OCI-LY1 (cell line): ENCODE data around the gene SPINK1.

ENCODE experiments used
- H2AFZ ChIP-seq: fragments of 200-600 bp; sonication (generic), shearing (Covaris generic); 2 replicates; pipeline ENCODE4 v1.6.0; 2014; ENCODE audit warnings: antibody characterized with exemption, mild to moderate bottlenecking, low read length
- H3F3A ChIP-seq: fragments of 200-600 bp; sonication (generic), shearing (Covaris generic); 2 replicates; pipeline ENCODE4 v1.6.0; 2014; ENCODE audit warnings: mild to moderate bottlenecking, antibody characterized with exemption, low read length, moderate library complexity; ENCODE audit not compliant: insufficient read depth
- H3K27ac ChIP-seq: fragments of 200-600 bp; sonication (generic); 2 replicates; pipeline ENCODE4 v1.5.1; 2014; ENCODE audit warnings: low read length, mixed run types, mild to moderate bottlenecking, low read depth; ENCODE audit not compliant: poor library complexity, severe bottlenecking
- H3K27me3 ChIP-seq: fragments of 200-600 bp; sonication (generic); 2 replicates; pipeline ENCODE4 v1.6.0; 2014; ENCODE audit warnings: antibody characterized with exemption, mild to moderate bottlenecking, low read length, moderate library complexity; ENCODE audit not compliant: insufficient read depth
- H3K36me3 ChIP-seq: fragments of 200-600 bp; sonication (generic); 2 replicates; pipeline ENCODE4 v1.6.1; 2014; ENCODE audit warnings: mild to moderate bottlenecking, antibody characterized with exemption, low read length, moderate library complexity, mixed read lengths; ENCODE audit not compliant: insufficient read depth
- H3K4me1 ChIP-seq: fragments of 200-600 bp; sonication (generic); 2 replicates; pipeline ENCODE4 v1.5.1; 2014; ENCODE audit warnings: mild to moderate bottlenecking, low read length, moderate library complexity; ENCODE audit not compliant: insufficient read depth, severe bottlenecking
- H3K4me2 ChIP-seq: fragments of 200-600 bp; sonication (generic), shearing (Covaris generic); 2 replicates; pipeline ENCODE4 v1.6.1; 2014; ENCODE audit warnings: low read length
- H3K4me3 ChIP-seq: fragments of 200-600 bp; sonication (generic); 2 replicates; pipeline ENCODE4 v1.5.1; 2014; ENCODE audit warnings: low read length, low read depth, mild to moderate bottlenecking, mixed read lengths; ENCODE audit not compliant: poor library complexity, severe bottlenecking
- H3K79me2 ChIP-seq: fragments of 200-600 bp; shearing (Covaris generic); 2 replicates; pipeline ENCODE4 v1.6.1; 2016; ENCODE audit warnings: mixed run types, low read length, mixed read lengths; ENCODE audit not compliant: insufficient read depth
- H3K9ac ChIP-seq: fragments of 200-600 bp; sonication (generic), shearing (Covaris generic); 2 replicates; pipeline ENCODE4 v1.6.1; 2014; ENCODE audit warnings: mild to moderate bottlenecking, low read length, mixed read lengths
- H3K9me2 ChIP-seq: fragments of 200-600 bp; sonication (generic), shearing (Covaris generic); 2 replicates; pipeline ENCODE4 v1.6.1; 2014; ENCODE audit warnings: low read depth, mild to moderate bottlenecking, low read length, mixed read lengths
- H3K9me3 ChIP-seq: fragments of 200-600 bp; shearing (Covaris generic); 2 replicates; pipeline ENCODE4 v1.6.1; 2014; ENCODE audit warnings: low read length, mixed read lengths
- H4K20me1 ChIP-seq: fragments of 200-600 bp; sonication (generic), shearing (Covaris generic); 2 replicates; pipeline ENCODE4 v1.6.0; 2016; ENCODE audit warnings: mild to moderate bottlenecking, low read length; ENCODE audit not compliant: insufficient read depth
- CTCF ChIP-seq: fragments of 200-600 bp; sonication (generic), shearing (Covaris generic); IDR thresholded peaks from 2 replicates; pipeline ENCODE4 v1.5.1; 2017; ENCODE audit warnings: mild to moderate bottlenecking, antibody characterized with exemption, low read length, moderate library complexity, mixed read lengths
- EZH2 ChIP-seq: fragments of 200-600 bp; sonication (generic), shearing (Covaris generic); IDR thresholded peaks from 2 replicates; pipeline ENCODE4 v1.8.0; 2017; ENCODE audit warnings: borderline replicate concordance, mixed run types, mild to moderate bottlenecking, antibody characterized with exemption, low read length, moderate library complexity, mixed read lengths

Gene SPINK1

DNA sequence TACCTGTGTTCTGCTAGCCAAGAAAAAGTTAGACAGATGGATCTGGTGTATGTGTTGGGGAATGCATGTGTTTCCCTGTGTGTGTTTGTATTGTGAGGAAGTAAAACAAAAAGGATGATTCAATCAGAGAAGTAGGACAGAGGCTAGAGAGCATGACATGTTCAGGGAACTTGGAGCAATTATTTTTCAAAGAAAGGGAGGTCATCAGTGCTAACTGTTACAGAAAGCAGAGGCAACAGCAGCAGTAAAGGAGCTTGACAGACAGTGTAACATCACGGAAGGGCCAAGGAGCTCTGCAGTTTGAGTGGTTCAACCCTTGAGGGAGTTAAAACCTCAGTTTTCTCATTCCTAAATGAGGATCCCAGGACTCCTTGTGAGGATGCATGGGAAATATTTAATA is 13.2 kb downstream of the SPINK1 start:
- Histone ChIP-seq H2AFZ (no peak overlapping the region), H3K4me1 (no peaks in the 10 kb centered on the region), H3K79me2 (no peaks in the 10 kb centered on the region), H3K27me3 (no peaks in the 10 kb centered on the region), H3K27ac (no peak overlapping the region), H3K9ac (no peak overlapping the region), H3K36me3 (no peaks in the 10 kb centered on the region), H4K20me1 (no peaks in the 10 kb centered on the region), H3K4me3 (no peak overlapping the region), H3K9me3 (no peaks in the 10 kb centered on the region), H3K9me2 (no peaks in the 10 kb centered on the region), H3F3A (no peaks in the 10 kb centered on the region), H3K4me2 (no peak overlapping the region)
- TF ChIP-seq CTCF, result no peak
- no peak for TF ChIP-seq EZH2

DNA sequence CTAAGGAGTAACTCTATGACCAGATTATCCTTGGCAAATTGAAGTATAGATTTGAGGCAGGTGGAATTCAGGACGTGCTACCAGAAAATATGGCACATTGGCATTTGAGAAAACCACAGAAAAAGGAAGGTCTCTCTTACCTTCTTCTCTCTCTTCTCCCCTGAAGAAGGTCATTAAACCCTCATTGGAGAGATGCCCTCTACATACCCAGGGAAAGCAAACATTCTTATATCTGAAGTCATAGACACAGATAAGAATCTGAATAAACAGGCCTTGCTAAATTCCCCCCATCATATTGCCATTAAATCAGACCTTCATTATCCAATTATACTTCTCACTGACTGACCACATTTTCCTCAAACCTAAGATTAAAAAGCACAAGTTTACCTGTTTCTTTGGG is 17.8 kb downstream of the SPINK1 start:
- H3K36me3 ChIP-seq, result no peaks in the 10 kb centered on the region
- no peaks in the 10 kb centered on the region for H4K20me1 ChIP-seq
- no peaks in the 10 kb centered on the region for H3F3A ChIP-seq
- TF ChIP-seq EZH2 (no peak), CTCF (no peak)
- H3K27ac ChIP-seq, result no peak overlapping the region
- H2AFZ ChIP-seq, result no peak overlapping the region
- H3K4me3 ChIP-seq, result no peak overlapping the region
- no peak overlapping the region for H3K4me2 ChIP-seq
- no peak overlapping the region for H3K9ac ChIP-seq
- no peaks in the 10 kb centered on the region for H3K9me3 ChIP-seq
- no peaks in the 10 kb centered on the region for H3K9me2 ChIP-seq
- no peaks in the 10 kb centered on the region for H3K4me1 ChIP-seq
- H3K27me3 ChIP-seq, result no peaks in the 10 kb centered on the region
- H3K79me2 ChIP-seq, result no peaks in the 10 kb centered on the region

GRCh38 chr5:147809830-147810666 is 21.4 kb downstream of the SPINK1 start:
- Histone ChIP-seq H3K79me2 (no peaks in the 10 kb centered on the region), H3K4me3 (no peak overlapping the region), H3K9me2 (no peaks in the 10 kb centered on the region), H3K4me2 (no peak overlapping the region), H3K36me3 (no peaks in the 10 kb centered on the region), H3K9me3 (no peaks in the 10 kb centered on the region), H4K20me1 (no peaks in the 10 kb centered on the region), H3K4me1 (no peaks in the 10 kb centered on the region), H3K27ac (no peak overlapping the region), H3K9ac (no peak overlapping the region), H3K27me3 (no peaks in the 10 kb centered on the region), H2AFZ (no peak overlapping the region), H3F3A (no peaks in the 10 kb centered on the region)
- no peak for TF ChIP-seq EZH2

DNA sequence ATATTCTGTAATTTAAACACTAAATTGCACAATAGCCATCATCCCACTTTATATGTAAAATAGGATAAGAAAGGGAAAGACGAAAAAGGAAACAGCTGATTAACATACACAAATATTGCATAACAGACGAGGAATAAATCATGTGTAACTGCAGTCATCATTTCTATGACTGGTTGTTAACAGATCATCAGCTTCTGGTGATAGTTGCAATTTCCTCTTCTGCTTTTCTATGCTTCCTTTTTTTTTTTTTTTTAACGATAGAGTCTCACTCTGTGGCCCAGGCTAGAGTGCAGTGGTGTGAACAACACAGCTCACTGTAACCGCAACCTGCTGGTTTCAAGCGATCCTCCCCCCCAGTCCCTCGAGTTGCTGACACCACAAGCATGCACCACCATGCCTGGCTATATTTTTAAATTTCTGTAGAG is 26.4 kb downstream of the SPINK1 start:
- Histone ChIP-seq H3K27me3 (no peaks in the 10 kb centered on the region), H4K20me1 (no peaks in the 10 kb centered on the region), H3K9me2 (no peaks in the 10 kb centered on the region), H2AFZ (no peak overlapping the region), H3K4me3 (no peak overlapping the region), H3K27ac (no peak overlapping the region), H3F3A (no peaks in the 10 kb centered on the region), H3K4me1 (peaks cover 4% of the 10 kb centered on the region), H3K9ac (no peak overlapping the region), H3K79me2 (no peaks in the 10 kb centered on the region), H3K9me3 (no peaks in the 10 kb centered on the region), H3K36me3 (no peaks in the 10 kb centered on the region), H3K4me2 (no peak overlapping the region)
- TF ChIP-seq EZH2 (no peak), CTCF (no peak)
